Astrocyte (in vitro differentiated cells and primary cell): ENCODE results near the gene ZNF532. TPM values are rescaled to one million over a fixed set of nuclear protein-coding genes. Genes with fewer than 3 reads are reported as not detected.

Experiments
- DNase-seq: peaks from one replicate; pipeline ENCODE4 v3.0.0-alpha.2; 2010; ENCODE audit warnings: low read depth
- FAIRE-seq: peaks from 2 replicates; lab custom pipeline; 2011; peaks lifted over from hg19 to GRCh38; lab: Jason Lieb, UNC
- H2AFZ ChIP-seq: 2 replicates; pipeline ENCODE4 v1.6.0; 2012; ENCODE audit warnings: low read depth, low read length, inconsistent platforms
- H3K27ac ChIP-seq: 2 replicates; pipeline ENCODE4 v1.5.1; 2011; ENCODE audit warnings: low read depth, low read length, inconsistent platforms
- H3K27me3 ChIP-seq: 2 replicates; pipeline ENCODE4 v1.6.0; 2011; ENCODE audit warnings: low read length, inconsistent platforms; ENCODE audit not compliant: insufficient read depth
- H3K36me3 ChIP-seq: 2 replicates; pipeline ENCODE4 v1.5.1; 2011; ENCODE audit warnings: low read length, inconsistent platforms; ENCODE audit not compliant: insufficient read depth
- H3K4me1 ChIP-seq: 2 replicates; pipeline ENCODE4 v1.5.1; 2011; ENCODE audit warnings: low read length, inconsistent platforms; ENCODE audit not compliant: insufficient read depth
- H3K4me2 ChIP-seq: 2 replicates; pipeline ENCODE4 v1.6.0; 2012; ENCODE audit warnings: low read length, inconsistent platforms
- H3K4me3 ChIP-seq: 2 replicates; pipeline ENCODE4 v1.5.1; 2011; ENCODE audit warnings: low read depth, mild to moderate bottlenecking, low read length, inconsistent platforms; ENCODE audit not compliant: insufficient read depth
- H3K79me2 ChIP-seq: 2 replicates; pipeline ENCODE4 v1.6.0; 2012; ENCODE audit warnings: mild to moderate bottlenecking, low read length, inconsistent platforms; ENCODE audit not compliant: insufficient read depth
- H3K9ac ChIP-seq: 2 replicates; pipeline ENCODE4 v1.6.0; 2012; ENCODE audit warnings: mild to moderate bottlenecking, low read length, inconsistent platforms
- H3K9me3 ChIP-seq: 2 replicates; pipeline ENCODE4 v1.5.1; 2012; ENCODE audit warnings: low read depth, mild to moderate bottlenecking, low read length, inconsistent platforms; ENCODE audit not compliant: insufficient read depth
- H4K20me1 ChIP-seq: 2 replicates; pipeline ENCODE4 v1.6.0; 2012; ENCODE audit warnings: low read length, inconsistent platforms; ENCODE audit not compliant: insufficient read depth
- H3K27ac Mint-ChIP-seq: one replicate; pipeline ENCODE4 v1.8.0; 2021; ENCODE audit warnings: mild to moderate bottlenecking, mixed read lengths; ENCODE audit not compliant: unreplicated experiment
- H3K27me3 Mint-ChIP-seq: one replicate; pipeline ENCODE4 v1.8.0; 2021; ENCODE audit warnings: low read depth, mixed read lengths; ENCODE audit not compliant: unreplicated experiment
- H3K36me3 Mint-ChIP-seq: one replicate; pipeline ENCODE4 v1.8.0; 2021; ENCODE audit warnings: low read depth, mixed read lengths; ENCODE audit not compliant: unreplicated experiment
- H3K4me1 Mint-ChIP-seq: one replicate; pipeline ENCODE4 v1.8.0; 2021; ENCODE audit warnings: low read depth, mixed read lengths; ENCODE audit not compliant: unreplicated experiment
- H3K4me3 Mint-ChIP-seq: one replicate; pipeline ENCODE4 v1.8.0; 2021; ENCODE audit warnings: mild to moderate bottlenecking, moderate library complexity, mixed read lengths; ENCODE audit not compliant: unreplicated experiment
- H3K9me3 Mint-ChIP-seq: one replicate; pipeline ENCODE4 v1.8.0; 2021; ENCODE audit warnings: mild to moderate bottlenecking, mixed read lengths; ENCODE audit not compliant: unreplicated experiment
- CTCF ChIP-seq: IDR thresholded peaks from 2 replicates; pipeline ENCODE4 v1.5.1; 2011; ENCODE audit warnings: low read depth, mild to moderate bottlenecking, inconsistent platforms, low read length, moderate library complexity; ENCODE audit not compliant: insufficient read depth
- EZH2 ChIP-seq: IDR thresholded peaks from 2 replicates; pipeline ENCODE4 v1.6.1; 2012; ENCODE audit warnings: mild to moderate bottlenecking, low read length, inconsistent platforms; ENCODE audit not compliant: insufficient read depth
- total RNA-seq: library from RNA; stranded (reverse); gene quantifications from 2 replicates; pipeline ENCODE4 v1.2.1, GENCODE V29; 2021

ZNF532 gene
- total RNA-seq, 1 donor from 2014 or later: 135 TPM

- Histone ChIP-seq H3K9me3 (no peaks in the 10 kb centered on the region), H3K27me3 (no peaks in the 10 kb centered on the region), H3K4me2 (peak overlapping the region; percentile 42), H3K9ac (no peak overlapping the region), H3K4me3 (no peak overlapping the region), H4K20me1 (no peaks in the 10 kb centered on the region), H2AFZ (no peak overlapping the region), H3K27ac (no peak overlapping the region), H3K79me2 (peaks cover 33% of the 10 kb centered on the region), H3K4me1 (peaks cover 40% of the 10 kb centered on the region), H3K36me3 (no peaks in the 10 kb centered on the region)
- Mint-ChIP-seq H3K27me3 (no peaks in the 10 kb centered on the region), H3K9me3 (no peaks in the 10 kb centered on the region), H3K4me1 (peaks cover 50% of the 10 kb centered on the region), H3K36me3 (peaks cover 1% of the 10 kb centered on the region), H3K4me3 (peak overlapping the region; percentile 46), H3K27ac (peak overlapping the region; percentile 88)
- FAIRE-seq: no peak
- no peak for TF ChIP-seq EZH2
- no peak for DNase-seq
Observed at GRCh38 chr18:58860747-58861231, 3.9 kb upstream of the ZNF532 start.

DNA sequence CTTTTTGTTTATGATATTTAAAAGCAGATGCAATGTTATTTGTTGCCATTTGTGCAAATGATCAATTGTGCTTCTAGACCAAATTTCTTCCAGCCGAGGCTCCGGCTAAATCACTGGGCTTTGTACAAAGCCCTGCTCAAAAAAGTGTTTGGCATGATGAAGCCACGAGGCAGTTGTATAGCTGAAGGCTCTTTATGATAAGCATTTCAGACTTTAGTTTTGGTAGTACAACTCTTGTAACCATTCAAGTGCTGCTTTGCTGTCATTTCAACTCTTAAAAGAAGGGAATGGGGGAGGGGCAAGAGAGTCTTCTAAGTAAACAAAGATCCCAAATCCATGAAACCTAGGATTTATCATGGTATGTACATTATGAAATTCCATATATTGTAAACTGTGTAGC, 3.3 kb upstream of the ZNF532 start:
- no peaks in the 10 kb centered on the region for H3K9me3 Mint-ChIP-seq
- no peak overlapping the region for H2AFZ ChIP-seq
- no peak overlapping the region for H3K27ac ChIP-seq
- H3K27ac Mint-ChIP-seq: peak overlapping the region; percentile 99
- peaks cover 1% of the 10 kb centered on the region for H3K36me3 Mint-ChIP-seq
- H3K27me3 ChIP-seq: no peaks in the 10 kb centered on the region
- no peaks in the 10 kb centered on the region for H3K36me3 ChIP-seq
- peak overlapping the region; percentile 7 for H3K4me2 ChIP-seq
- H3K4me1 Mint-ChIP-seq: peaks cover 54% of the 10 kb centered on the region
- no peaks in the 10 kb centered on the region for H4K20me1 ChIP-seq
- H3K4me1 ChIP-seq: peaks cover 46% of the 10 kb centered on the region
- H3K79me2 ChIP-seq: peaks cover 39% of the 10 kb centered on the region
- H3K9ac ChIP-seq: no peak overlapping the region
- H3K4me3 Mint-ChIP-seq: peak overlapping the region; percentile 92
- DNase-seq: no peak
- TF ChIP-seq EZH2 (no peak), CTCF (no peak)
- no peaks in the 10 kb centered on the region for H3K9me3 ChIP-seq
- FAIRE-seq: no peak
- H3K27me3 Mint-ChIP-seq: no peaks in the 10 kb centered on the region
- H3K4me3 ChIP-seq: no peak overlapping the region

- Mint-ChIP-seq H3K4me3 (peak overlapping the region; percentile 92), H3K27ac (peak overlapping the region; percentile 99), H3K4me1 (peaks cover 59% of the 10 kb centered on the region), H3K27me3 (no peaks in the 10 kb centered on the region), H3K36me3 (peaks cover 1% of the 10 kb centered on the region), H3K9me3 (no peaks in the 10 kb centered on the region)
- Histone ChIP-seq H3K4me1 (peaks cover 51% of the 10 kb centered on the region), H3K9me3 (no peaks in the 10 kb centered on the region), H3K4me2 (peak overlapping the region; percentile 7), H3K9ac (no peak overlapping the region), H4K20me1 (no peaks in the 10 kb centered on the region), H2AFZ (no peak overlapping the region), H3K27me3 (no peaks in the 10 kb centered on the region), H3K27ac (no peak overlapping the region), H3K79me2 (peaks cover 44% of the 10 kb centered on the region), H3K36me3 (no peaks in the 10 kb centered on the region), H3K4me3 (no peak overlapping the region)
- DNase-seq (no peak), FAIRE-seq (no peak)
- TF ChIP-seq CTCF (no peak), EZH2 (no peak)
Observed at GRCh38 chr18:58861861-58862301, 2.8 kb upstream of the ZNF532 start.
